Measurements from ENCODE around the gene FRMD4A. TPM values are rescaled to one million over a fixed set of nuclear protein-coding genes. Genes with fewer than 3 reads are reported as not detected.

The FRMD4A gene
- polyA plus RNA-seq, 1 of the 3 experiments (the other 2 are of a cell fraction): 37.7 TPM

DNA sequence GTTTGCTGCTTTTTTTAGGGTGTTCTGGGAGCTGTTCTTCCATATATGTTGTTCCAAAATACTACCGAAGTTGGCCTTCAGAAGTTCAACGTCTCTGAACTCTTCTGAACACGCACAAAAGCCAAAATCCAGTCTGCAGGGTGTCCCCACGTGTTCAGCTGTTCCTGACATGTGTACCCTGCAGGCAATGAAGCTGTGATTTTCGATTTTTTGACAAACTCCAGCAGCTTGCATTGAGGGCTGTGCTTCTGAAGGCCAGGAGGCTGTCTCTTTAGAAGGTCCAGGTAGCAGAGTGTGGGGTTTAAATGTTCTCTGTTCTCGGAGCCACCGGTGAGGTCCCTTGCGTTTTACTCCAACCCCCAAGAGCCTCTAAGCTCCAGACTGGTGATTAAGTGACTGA, 598.9 kb downstream of the FRMD4A start:
- Histone ChIP-seq H3K79me2 (ENCODE audit: insufficient read depth) (no peaks in the 10 kb centered on the region), H3K4me1 (ENCODE audit: control insufficient read depth in 1 of 2, insufficient read depth in 2 of 2, low read depth in 1 of 2, low read length in 1 of 2) (peaks cover 0 to 4% of the 10 kb centered on the region in 2 experiments; a peak in 2 of 4 replicates), H3K9me3 (no peaks in the 10 kb centered on the region), H3F3A (replicated peaks; ENCODE audit: insufficient read depth) (no peaks in the 10 kb centered on the region), H4K20me1 (ENCODE audit: insufficient read depth) (no peaks in the 10 kb centered on the region), H3K9me2 (no peaks in the 10 kb centered on the region), H3K27ac (ENCODE audit: low read depth in 2 of 2, low read length in 1 of 2) (no peak overlapping the region), H2AFZ (ENCODE audit: low read depth) (no peak overlapping the region), H3K27me3 (ENCODE audit: insufficient read depth) (no peaks in the 10 kb centered on the region), H3K4me2 (no peak overlapping the region), H3K36me3 (replicated peaks in 1 of 2; ENCODE audit: control insufficient read depth in 1 of 2, insufficient read depth in 2 of 2, low read length in 1 of 2) (peaks cover 42 to 53% of the 10 kb centered on the region in 2 experiments), H3K4me3 (ENCODE audit: low read depth in 2 of 2, low read length in 1 of 2) (no peak overlapping the region), H3K9ac (no peak overlapping the region)
- no peak for TF ChIP-seq RFX5 (IDR thresholded peaks at IDR 0.05; ENCODE audit: low read length)
- TF ChIP-seq, protein P1, sequence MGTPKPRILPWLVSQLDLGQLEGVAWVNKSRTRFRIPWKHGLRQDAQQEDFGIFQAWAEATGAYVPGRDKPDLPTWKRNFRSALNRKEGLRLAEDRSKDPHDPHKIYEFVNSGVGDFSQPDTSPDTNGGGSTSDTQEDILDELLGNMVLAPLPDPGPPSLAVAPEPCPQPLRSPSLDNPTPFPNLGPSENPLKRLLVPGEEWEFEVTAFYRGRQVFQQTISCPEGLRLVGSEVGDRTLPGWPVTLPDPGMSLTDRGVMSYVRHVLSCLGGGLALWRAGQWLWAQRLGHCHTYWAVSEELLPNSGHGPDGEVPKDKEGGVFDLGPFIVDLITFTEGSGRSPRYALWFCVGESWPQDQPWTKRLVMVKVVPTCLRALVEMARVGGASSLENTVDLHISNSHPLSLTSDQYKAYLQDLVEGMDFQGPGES (IDR thresholded peaks at IDR 0.05; ENCODE audit: low read depth, low read length): no peak
- no peak for TF ChIP-seq CHD2 (IDR thresholded peaks at IDR 0.05; ENCODE audit: low read length, partially characterized antibody)
- TF ChIP-seq MAX (IDR thresholded peaks at IDR 0.05; ENCODE audit: low read depth): no peak
- TF ChIP-seq GABPA (IDR thresholded peaks at IDR 0.05; ENCODE audit: low read depth): no peak
- no peak for TF ChIP-seq SIN3A (IDR thresholded peaks at IDR 0.05; ENCODE audit: borderline replicate concordance, low read depth, low read length)
- TF ChIP-seq, protein P2, sequence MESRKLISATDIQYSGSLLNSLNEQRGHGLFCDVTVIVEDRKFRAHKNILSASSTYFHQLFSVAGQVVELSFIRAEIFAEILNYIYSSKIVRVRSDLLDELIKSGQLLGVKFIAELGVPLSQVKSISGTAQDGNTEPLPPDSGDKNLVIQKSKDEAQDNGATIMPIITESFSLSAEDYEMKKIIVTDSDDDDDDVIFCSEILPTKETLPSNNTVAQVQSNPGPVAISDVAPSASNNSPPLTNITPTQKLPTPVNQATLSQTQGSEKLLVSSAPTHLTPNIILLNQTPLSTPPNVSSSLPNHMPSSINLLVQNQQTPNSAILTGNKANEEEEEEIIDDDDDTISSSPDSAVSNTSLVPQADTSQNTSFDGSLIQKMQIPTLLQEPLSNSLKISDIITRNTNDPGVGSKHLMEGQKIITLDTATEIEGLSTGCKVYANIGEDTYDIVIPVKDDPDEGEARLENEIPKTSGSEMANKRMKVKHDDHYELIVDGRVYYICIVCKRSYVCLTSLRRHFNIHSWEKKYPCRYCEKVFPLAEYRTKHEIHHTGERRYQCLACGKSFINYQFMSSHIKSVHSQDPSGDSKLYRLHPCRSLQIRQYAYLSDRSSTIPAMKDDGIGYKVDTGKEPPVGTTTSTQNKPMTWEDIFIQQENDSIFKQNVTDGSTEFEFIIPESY (IDR thresholded peaks at IDR 0.05; ENCODE audit: borderline replicate concordance, low read depth): no peak
- no peak for TF ChIP-seq FOXM1 (IDR thresholded peaks at IDR 0.05; ENCODE audit: low read depth)
- TF ChIP-seq FOSL2 (IDR thresholded peaks at IDR 0.05; ENCODE audit: borderline replicate concordance, low read depth): no peak
- no peak for TF ChIP-seq POLR2AphosphoS5 (IDR thresholded peaks at IDR 0.05; ENCODE audit: low read depth, low read length)
- no peak for TF ChIP-seq MEF2A (IDR thresholded peaks at IDR 0.05; ENCODE audit: borderline replicate concordance, low read depth)
- no peak for TF ChIP-seq NRF1 (IDR thresholded peaks at IDR 0.05; ENCODE audit: low read depth, low read length)
- TF ChIP-seq TEAD4 (IDR thresholded peaks at IDR 0.05; ENCODE audit: borderline replicate concordance, insufficient read depth): no peak
- TF ChIP-seq GATA2 (CRISPR knock-in tag; IDR thresholded peaks at IDR 0.05): no peak
- TF ChIP-seq REST (IDR thresholded peaks at IDR 0.05; ENCODE audit: low read depth, low read length): no peak
- TF ChIP-seq TCF12 (IDR thresholded peaks at IDR 0.05): no peak
- no peak for TF ChIP-seq EP300 (IDR thresholded peaks at IDR 0.05; ENCODE audit: borderline replicate concordance in 1 of 2, low read depth in 1 of 2, low read length in 1 of 2)
- no peak for TF ChIP-seq MXI1 (IDR thresholded peaks at IDR 0.05; ENCODE audit: low read depth, low read length)
- 88% methylated on average over 8 of the region's 8 CpGs for WGBS (ENCODE audit: low lambda C conversion rate)
- CTCF ChIA-PET: no interaction called here
- POLR2A ChIA-PET: no interaction called here
- no peak for DNase-seq
